ENCODE measurements around the gene SYNGR3.

SYNGR3 gene

GRCh38 chr16:2042171-2042985 is 52.6 kb downstream of the SYNGR3 start:
- no peak for DNase-seq (ENCODE audit: low read depth)

- no peak for DNase-seq (ENCODE audit: low read depth)
Measured at GRCh38 chr16:2042986-2043666, 53.4 kb downstream of the SYNGR3 start.

Data from CMK (cell line).